Stimulated activated CD8-positive, alpha-beta memory T cell treated with anti-CD3 and anti-CD28 coated beads, Interleukin-15, amount 100 ng/mL, for 24 hours (primary cell): ENCODE data around the gene EXOC3L1.

Source experiments
- DNase-seq: peaks from one replicate; pipeline ENCODE4 v3.0.0-alpha.2; 2020; ENCODE audit warnings: low read depth

The EXOC3L1 gene

GRCh38 chr16:67216612-67217490 lies 26.9 kb upstream of the EXOC3L1 start:
- no peak for DNase-seq

DNA sequence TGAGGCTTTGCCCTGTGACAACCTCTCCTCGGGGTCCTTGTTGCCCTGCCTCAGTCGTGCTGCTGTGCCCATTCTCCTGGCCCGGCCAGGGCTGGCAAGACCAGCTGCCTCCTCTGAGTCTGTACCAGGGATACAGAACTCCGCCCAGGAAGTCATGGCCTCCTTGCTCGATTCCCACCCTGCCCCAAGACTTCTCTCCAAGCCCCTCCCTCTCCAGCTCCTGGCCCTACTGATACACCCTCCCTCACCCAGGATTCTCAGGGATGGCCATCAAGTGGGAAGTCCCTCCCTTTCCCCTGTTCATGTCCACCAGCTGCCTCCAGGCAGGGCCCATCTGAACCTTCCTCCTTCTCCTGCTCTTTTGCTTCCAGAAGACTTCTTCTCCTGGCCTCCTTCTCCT lies 25.8 kb upstream of the EXOC3L1 start:
- no peak for DNase-seq

DNA sequence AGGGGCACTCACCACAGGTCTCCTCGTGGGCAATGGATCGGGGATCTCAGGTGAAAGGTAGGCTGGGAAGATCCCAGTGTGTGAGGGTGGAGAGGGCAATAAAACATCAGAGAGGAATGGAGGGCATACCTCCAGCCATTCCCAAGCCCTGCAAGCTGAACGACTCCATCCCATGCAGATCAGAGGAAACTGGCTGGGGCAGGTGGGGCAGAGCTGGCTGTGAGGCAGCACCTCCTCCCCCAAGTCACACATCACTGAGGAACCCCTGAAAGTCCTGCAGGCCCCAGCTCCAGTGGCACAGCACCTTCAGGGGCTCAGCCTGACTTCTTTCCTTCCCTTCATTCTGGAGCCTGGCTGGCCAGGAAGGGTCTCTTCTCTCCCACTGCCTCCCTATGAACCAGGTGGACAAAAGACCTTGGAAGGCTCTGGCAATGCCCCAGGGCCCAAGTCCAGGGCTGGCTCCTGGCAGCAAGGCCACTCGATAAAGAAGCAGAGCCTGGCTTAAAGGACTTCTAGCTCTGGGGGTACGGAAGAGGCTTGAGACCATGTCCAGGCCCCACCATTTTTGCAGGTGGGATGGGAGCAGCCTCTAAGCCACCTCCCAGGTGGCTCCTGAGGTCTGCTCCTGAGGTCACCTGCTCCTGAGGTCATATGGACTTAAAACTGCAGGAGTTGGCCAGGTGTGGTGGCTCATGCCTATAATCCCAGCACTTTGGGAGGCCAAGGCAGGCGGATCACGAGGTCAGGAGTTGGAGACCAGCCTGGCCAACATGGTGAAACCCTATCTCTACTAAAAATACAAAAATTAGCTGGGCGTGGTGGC lies 23.5 kb upstream of the EXOC3L1 start:
- no peak for DNase-seq

- DNase-seq: no peak
These were observed 22.8 kb upstream of the EXOC3L1 start for GRCh38 chr16:67212766-67213165.

GRCh38 chr16:67211674-67212073 lies 21.7 kb upstream of the EXOC3L1 start:
- DNase-seq: no peak

GRCh38 chr16:67210069-67210937 lies 20.4 kb upstream of the EXOC3L1 start:
- DNase-seq: no peak

- no peak for DNase-seq
These were observed 19.6 kb upstream of the EXOC3L1 start for GRCh38 chr16:67209565-67209964.

DNA sequence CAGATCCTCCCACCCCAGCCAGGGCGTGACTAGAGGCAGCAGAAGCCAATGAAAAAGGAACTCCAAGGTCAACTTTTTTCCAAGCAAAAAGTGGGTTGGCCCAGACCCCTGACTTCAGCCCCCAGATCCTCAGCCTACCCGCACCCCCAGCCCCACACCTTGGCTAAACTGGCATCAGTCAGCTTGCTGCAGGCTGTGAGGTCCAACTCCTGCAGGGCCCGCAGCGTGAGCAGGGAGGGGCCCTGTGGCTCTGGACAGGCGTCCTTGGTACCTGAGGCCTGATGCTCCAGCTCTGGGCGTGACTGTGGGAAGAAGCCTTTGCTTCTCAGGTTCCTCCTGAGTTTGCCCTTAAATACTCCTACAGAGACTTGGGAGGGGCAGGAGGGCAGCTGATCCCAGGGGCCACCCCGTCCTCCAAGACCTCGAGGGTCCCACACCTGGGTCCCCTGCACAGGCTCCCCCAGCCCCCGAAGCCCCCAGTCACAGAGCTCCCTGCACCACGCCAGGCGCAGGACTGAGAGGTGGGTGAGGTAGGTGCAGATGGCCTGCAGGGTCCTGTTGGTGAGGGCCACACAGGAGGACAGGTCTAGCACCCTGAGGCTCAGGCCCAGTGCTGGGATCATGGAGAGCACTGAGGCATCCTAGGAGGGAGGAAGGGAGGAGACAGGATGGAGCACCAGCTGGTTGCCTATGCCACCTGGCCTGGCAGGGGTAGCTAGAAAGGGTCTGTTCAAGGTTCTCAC lies 18.4 kb upstream of the EXOC3L1 start:
- no peak for DNase-seq

DNA sequence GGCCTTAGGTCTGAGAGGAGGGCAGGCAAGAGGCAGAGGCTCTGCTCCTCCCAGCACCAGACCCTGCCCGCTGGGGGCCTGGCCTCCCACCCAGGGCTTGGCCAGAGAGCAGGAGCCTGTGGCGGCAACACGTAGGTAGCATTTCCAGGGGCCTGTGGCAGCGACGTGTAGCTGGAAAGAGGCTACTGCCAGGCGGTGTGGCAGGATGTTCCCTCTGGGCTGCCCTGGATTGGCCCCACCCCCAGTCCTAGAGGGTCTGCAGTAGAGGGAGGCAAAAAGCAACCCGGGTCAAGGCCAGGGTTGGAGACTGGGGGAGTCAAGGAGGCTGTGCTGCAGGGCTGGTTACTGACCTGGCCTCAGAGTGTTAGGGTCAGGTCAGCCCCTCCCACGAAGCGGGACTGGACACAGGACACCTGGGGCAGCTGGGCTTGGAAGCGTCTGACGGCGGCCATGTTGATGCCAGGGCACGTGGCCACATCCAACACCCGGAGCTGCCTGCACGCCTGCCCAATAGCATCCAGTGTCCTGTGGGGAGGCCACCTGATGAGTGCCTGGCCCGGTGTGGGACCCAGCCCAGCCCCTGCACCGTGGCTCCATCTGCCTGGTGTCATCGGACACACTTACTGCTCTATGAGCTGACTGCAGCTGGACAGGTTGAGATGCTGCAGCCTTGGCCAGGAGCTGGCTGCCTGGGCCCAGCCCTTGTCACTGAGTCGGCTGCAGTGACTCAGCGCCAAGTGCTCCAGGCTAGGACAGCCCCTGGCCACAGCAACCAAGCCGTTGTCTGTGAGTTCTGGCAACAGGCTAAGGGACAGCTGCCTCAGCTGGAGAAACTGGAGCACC lies 17.5 kb upstream of the EXOC3L1 start:
- no peak for DNase-seq

DNA sequence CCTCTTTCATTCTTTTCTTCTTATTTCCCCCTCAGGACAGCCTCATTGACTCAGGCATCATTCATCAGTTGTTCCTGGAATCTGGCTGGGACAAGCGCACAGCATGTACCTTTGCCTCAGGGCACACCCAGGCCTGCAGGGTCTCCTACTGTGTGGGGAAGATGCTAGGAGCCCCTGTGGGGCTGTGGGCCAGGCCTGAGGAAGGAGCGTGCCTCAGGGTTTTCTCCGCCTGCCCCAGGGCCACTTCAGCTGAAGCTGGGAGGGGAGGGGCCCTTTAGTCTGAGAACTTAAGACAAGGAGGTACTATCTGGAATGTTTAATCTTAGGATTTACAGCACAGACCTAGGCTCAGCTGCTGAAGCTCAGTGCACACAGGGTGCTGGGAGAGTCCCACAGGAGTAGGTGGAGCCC lies 16.9 kb upstream of the EXOC3L1 start:
- DNase-seq: no peak

- DNase-seq: no peak
These were observed 16.3 kb upstream of the EXOC3L1 start for GRCh38 chr16:67206129-67206837.

GRCh38 chr16:67204076-67204475 lies 14.1 kb upstream of the EXOC3L1 start:
- DNase-seq: no peak

GRCh38 chr16:67202956-67203493 lies 13.1 kb upstream of the EXOC3L1 start:
- no peak for DNase-seq

DNA sequence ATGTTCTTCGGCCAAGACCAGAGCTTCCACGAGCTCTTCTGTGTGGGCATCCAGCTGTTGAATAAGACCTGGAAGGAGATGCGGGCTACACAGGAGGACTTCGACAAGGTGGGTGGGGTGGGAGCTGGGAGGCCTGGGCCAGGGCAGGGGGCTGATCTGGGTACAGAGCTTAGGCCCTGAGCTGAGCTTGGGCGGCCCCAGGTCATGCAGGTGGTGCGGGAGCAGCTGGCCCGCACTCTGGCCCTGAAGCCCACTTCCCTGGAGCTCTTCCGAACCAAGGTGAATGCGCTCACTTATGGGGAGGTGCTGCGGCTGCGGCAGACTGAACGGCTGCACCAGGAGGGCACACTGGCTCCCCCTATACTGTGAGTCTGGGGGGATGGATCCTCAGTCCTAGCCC lies 12.5 kb upstream of the EXOC3L1 start:
- DNase-seq: no peak

GRCh38 chr16:67201411-67202345 lies 11.7 kb upstream of the EXOC3L1 start:
- DNase-seq: no peak

GRCh38 chr16:67200491-67200890 lies 10.6 kb upstream of the EXOC3L1 start:
- DNase-seq: no peak

GRCh38 chr16:67199808-67200198 lies 9.9 kb upstream of the EXOC3L1 start:
- no peak for DNase-seq

DNA sequence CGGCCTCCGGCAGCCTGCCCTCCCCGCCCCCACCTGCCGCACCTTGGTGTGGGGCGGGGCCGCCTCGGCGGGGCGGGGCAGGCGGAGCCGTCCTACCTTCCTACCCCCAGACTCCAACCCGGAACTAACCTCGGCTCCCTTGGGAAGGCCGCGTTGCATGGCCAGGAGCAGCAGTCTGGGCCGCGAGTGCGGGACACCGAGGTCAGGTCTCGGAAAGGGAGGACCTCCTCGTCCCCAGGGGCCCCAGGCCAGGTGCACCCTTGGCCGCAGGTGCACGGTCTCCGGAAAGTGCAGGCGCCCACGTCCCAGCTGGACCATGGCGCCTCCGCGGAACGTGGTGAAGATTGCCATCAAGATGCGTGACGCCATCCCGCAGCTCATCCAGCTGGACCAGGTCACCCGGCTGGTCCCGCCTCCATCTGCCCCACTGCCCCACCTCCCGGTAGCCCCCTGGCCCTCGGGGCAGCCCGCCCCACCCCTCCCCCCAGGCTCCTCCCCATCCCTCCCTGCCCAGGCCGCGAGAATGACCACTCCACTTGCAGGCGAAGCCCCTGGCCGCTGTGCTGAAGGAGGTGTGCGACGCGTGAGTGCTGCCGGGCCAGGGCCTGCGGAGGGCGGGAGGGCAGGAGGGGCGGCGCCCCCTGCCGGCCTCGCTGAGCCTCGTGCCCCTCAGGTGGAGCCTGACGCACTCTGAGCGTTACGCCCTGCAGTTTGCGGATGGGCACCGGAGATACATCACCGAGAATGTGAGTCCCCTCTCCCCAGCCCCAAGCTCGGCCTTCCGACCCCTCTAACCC lies 9.3 kb upstream of the EXOC3L1 start, which contains the start of gene ELMO3:
ELMO3 (plus strand) TSS at position 121 of the 797 bp plus-strand sequence; CDS start at position 317, 196 bp downstream.
- DNase-seq: no peak
